ENCODE measurements around the gene NPFFR1. TPM values are rescaled to one million over a fixed set of nuclear protein-coding genes. Genes with fewer than 3 reads are reported as not detected.
"Not testable (repeated sequence)": the region's sequence is repeated elsewhere in the genome, so short reads cannot be mapped to it uniquely, and the experiment has no call there.

NPFFR1 gene
- total RNA-seq, 1 donor from 2014 or later, result 0.05 TPM

DNA sequence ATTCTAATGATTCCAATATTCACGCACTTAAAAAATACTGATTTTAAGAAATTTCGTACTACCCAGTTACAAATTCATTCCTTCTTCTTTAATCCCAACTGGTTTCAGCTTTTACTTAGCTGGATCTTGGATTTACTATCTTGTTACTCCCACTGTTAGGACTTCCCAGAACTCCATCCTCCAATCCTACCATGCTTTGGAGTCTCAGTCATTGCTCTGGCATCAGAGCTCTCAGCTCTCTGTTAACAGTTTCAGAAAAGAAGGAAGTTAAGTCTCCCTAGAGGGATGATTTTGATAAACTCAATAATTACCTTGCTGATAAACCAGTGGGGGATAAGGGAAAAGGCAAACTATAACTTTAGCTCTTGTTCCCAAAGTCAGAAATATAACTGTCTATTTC lies 60.1 kb downstream of the NPFFR1 start:
- DNase-seq (ENCODE audit: low spot score), result no peak

DNA sequence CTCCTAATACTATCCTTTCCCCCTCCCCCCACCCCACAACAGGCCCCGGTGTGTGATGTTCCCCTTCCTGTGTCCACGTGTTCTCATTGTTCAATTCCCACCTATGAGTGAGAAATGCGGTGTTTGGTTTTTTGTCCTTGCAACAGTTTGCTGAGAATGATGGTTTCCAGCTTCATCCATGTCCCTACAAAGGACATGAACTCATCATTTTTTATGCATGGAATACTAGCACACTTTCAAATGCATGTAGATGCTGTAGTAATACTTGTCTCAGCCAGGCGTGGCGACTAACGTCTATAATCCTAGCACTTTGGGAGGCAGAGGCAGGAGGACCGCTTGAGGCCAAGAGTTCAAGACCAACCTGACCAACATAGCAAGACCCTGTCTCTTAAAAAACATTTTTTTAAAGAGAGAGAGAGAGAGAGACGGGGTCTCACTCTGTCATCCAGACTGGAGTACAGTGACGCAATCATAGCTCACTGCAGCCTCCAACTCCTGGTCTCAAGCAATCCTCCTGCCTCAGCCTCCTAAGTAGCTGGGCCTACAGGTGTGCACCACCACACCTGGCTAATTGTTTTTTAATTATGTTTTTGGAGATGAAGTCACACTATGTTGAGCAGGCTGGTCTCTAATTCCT lies 60.9 kb downstream of the NPFFR1 start:
- not testable (repeated sequence) for DNase-seq (ENCODE audit: low spot score)

DNA sequence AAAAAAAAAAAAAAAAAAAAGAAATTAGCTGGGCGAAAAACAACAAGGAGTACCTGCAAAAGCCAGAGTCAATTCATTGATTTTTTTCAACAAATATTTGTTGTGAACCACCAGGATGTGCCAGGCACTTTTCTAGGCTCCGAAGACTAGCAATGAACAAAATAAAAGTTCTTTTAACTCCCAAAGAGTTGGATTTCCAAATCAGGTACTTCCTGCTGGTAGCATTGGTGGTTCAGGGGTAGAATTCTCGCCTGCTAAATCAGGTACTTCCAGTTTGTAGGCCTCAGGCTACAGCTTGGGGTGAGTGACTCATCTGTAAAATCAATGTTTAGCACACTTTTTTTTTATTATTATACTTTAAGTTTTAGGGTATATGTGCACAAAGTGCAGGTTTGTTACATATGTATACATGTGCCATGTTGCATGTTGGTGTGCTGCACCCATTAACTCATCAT lies 61.4 kb downstream of the NPFFR1 start:
- peak; percentile 73 for DNase-seq (ENCODE audit: low spot score)

DNA sequence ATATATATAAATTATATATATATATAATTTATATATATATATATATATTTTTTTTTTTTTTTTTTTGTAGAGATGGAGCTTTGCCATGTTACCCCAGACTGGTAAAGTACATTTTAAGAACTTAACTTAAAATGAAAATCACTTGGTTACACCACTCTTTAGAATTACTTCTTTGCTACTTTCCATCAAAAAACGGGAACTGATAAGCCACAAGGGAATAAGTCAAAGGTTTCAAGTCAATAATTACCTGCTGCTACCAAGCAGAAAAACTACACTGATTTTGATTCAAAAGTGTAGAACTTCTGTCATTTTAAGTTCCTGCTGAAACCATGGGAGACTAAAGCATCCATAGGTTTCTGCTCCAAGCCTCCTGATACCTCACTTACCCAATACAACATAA lies 62.8 kb downstream of the NPFFR1 start:
- DNase-seq (ENCODE audit: low spot score), result no peak

DNA sequence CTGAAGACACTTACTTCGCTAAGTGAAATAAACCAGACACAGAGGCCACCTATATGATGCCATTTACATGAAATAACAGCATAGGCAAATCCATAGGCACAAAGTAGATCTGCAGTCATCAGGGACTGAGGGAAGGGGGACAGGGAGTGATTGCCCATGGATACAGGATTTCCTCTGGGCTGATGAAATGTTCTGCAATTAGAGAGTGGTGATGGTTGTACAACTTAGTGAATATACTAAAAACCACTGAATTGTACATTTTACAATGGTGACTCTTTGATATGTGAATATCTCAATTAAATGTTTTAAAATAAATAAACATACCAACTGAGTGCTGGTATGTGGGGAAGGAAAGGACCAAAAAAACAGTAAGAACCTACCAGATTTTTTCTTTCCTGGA lies 70.9 kb downstream of the NPFFR1 start:
- DNase-seq (ENCODE audit: low spot score), result no peak

DNA sequence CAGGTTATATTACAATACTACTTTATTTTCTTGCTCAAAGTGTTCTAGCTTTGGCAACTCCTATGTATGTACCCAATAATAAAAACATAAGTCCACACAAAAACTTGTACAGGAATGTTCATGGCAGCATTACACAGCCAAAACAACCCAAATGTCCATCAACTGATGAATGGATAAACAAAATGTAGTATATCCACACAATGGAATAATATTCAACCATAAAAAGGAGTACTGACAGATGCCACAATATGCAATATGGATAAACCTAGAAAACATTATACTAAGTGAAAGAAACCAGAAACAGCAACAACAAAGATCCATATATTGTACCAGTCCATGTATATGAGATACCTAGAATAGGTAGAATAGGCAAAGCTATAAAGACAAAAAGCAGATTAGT lies 71.5 kb downstream of the NPFFR1 start:
- no peak for DNase-seq (ENCODE audit: low spot score)

DNA sequence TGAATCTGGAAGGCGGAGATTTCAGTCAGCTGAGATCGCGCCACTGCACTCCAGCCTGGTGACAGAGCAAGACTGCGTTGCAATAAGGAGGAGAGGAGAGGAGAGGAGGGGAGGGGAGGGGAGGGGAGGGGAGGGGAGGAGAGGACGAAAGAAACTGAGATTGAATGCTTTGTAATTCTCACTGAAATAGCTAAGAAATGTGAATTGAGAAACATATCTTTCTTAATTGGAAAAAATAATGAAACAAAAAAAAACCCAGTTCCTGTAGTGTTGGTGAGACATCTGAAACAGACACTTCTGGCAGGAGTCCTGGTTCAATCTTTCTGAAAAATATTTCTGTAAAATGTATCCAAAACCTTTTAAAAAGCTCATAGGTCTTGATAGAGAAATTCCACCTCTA lies 77.0 kb downstream of the NPFFR1 start:
- no peak for DNase-seq (ENCODE audit: low spot score)

DNA sequence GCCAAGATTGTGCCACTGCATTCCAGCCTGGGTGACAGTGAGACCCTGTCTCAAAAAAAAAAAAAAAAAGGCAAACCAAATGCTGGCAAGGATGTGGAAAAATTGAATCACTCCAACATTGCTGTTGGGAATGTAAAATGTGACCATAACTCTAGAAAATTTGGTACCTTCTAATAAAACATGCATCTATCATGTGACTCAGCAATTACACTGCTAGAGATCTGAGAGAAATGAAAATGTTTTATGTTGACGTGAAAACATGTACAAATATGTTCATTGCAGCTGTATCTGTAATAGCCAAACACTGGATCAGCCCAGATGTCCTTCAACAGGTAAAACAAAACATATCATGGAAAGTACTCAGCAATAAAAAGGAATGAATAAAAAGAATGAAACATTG lies 82.7 kb downstream of the NPFFR1 start:
- no peak for DNase-seq (ENCODE audit: low spot score)

DNA sequence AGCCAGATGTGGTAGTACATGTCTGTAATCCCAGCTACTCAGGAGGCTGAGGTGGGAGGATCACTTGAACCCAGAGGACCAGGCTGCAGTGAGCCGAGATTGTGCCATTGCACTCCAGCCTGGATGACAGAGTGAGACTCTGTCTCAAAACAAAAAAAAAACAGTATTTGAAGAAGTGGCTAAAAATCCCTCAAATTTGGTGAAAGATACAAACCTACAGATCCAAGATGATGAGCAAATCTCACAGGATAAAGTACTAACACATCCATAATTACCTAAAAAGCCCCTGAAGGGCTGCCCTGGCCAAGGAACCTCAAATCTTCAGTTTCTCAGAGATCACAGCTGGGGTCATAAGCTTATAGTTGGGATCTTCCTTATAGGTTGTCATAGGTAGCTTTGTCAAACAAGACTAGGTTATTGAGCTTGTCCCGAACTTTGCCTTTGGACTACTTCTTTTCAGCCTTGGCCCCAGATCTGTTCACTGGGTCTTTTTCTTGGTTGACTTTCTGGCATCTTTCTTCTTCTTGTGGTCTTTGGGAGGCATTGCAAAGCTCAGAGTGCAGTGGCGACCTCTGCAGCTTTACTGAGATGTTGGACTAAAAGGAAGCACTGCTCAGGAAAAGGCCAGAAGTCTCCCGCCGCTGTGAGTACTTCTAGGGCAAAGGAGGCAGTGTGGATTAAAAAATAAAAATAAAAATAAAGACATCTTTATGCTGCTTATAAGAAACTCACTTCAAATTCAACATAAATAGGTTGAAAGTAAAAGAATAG lies 84.9 kb downstream of the NPFFR1 start:
- no peak for DNase-seq (ENCODE audit: low spot score)

Other genes starting within 250 kb of the NPFFR1 start
- 29.0 TPM for gene MACROH2A2, start 231.2 kb downstream of the NPFFR1 start, total RNA-seq
- gene AIFM2, start 151.2 kb downstream of the NPFFR1 start, total RNA-seq, result 12.4 TPM
- gene TYSND1, start 137.3 kb downstream of the NPFFR1 start, total RNA-seq, result 22.2 TPM
- 116 TPM for gene SAR1A, start 113.5 kb downstream of the NPFFR1 start, total RNA-seq
- gene PPA1, start 50.6 kb downstream of the NPFFR1 start, total RNA-seq, result 125 TPM
- gene LRRC20, start 98.6 kb upstream of the NPFFR1 start, total RNA-seq, result 5.4 TPM
- 81.6 TPM for gene EIF4EBP2, start 120.1 kb upstream of the NPFFR1 start, total RNA-seq
- gene NODAL, start 157.7 kb upstream of the NPFFR1 start, total RNA-seq, result not detected
- 11.0 TPM for gene PALD1, start 194.8 kb upstream of the NPFFR1 start, total RNA-seq

All from ureter (tissue), 1 donor.